GM12891 (cell line): ENCODE measurements around the gene CFAP410.

Experiments used
- DNase-seq: peaks from one replicate; pipeline ENCODE4 v3.0.0; 2011; ENCODE audit warnings: low spot score; ENCODE audit not compliant: insufficient read length
- FAIRE-seq: peaks from 2 replicates; lab custom pipeline; 2011; peaks lifted over from hg19 to GRCh38; lab: Jason Lieb, UNC
- PAX5 ChIP-seq: IDR thresholded peaks from 2 replicates; pipeline ENCODE4 v1.6.1; 2011; ENCODE audit warnings: low read length, moderate library complexity, mild to moderate bottlenecking; ENCODE audit not compliant: insufficient read depth, severe bottlenecking
- POLR2A ChIP-seq: IDR thresholded peaks from 2 replicates; pipeline ENCODE4 v1.6.1; 2011; ENCODE audit warnings: low read depth, low read length, control low read depth
- POLR2AphosphoS5 ChIP-seq: IDR thresholded peaks from 2 replicates; pipeline ENCODE4 v1.6.1; 2011; ENCODE audit warnings: low read depth, low read length, control low read depth
- POU2F2 ChIP-seq: IDR thresholded peaks from 2 replicates; pipeline ENCODE4 v1.6.1; 2011; ENCODE audit warnings: low read depth, mild to moderate bottlenecking, control low read depth, low read length, moderate library complexity
- SPI1 ChIP-seq: IDR thresholded peaks from 2 replicates; pipeline ENCODE4 v1.6.1; 2011; ENCODE audit warnings: low read depth, low read length, control low read depth
- TAF1 ChIP-seq: IDR thresholded peaks from 2 replicates; pipeline ENCODE4 v1.6.1; 2011; ENCODE audit warnings: low read depth, low read length, control low read depth

Gene CFAP410

GRCh38 chr21:44378646-44379514, 39.7 kb upstream of the CFAP410 start:
- FAIRE-seq (no peak), DNase-seq (no peak)
- TF ChIP-seq SPI1 (no peak), TAF1 (no peak), POLR2AphosphoS5 (no peak), PAX5 (no peak), POLR2A (no peak), POU2F2 (no peak)

- DNase-seq, result no peak
- no peak for TF ChIP-seq POLR2AphosphoS5
- TF ChIP-seq TAF1, result no peak
- TF ChIP-seq POU2F2, result no peak
- no peak for TF ChIP-seq SPI1
- TF ChIP-seq POLR2A, result no peak
- TF ChIP-seq PAX5, result no peak
- no peak for FAIRE-seq
Measured at GRCh38 chr21:44377922-44378645, 38.9 kb upstream of the CFAP410 start.

- DNase-seq, result no peak
- TF ChIP-seq TAF1 (no peak), POLR2A (no peak), PAX5 (no peak), SPI1 (no peak)
- FAIRE-seq, result no peak
Measured at GRCh38 chr21:44377201-44377921, 38.2 kb upstream of the CFAP410 start.

GRCh38 chr21:44376606-44377005, 37.4 kb upstream of the CFAP410 start:
- FAIRE-seq (no peak), DNase-seq (no peak)
- no peak for TF ChIP-seq TAF1
- no peak for TF ChIP-seq POLR2AphosphoS5
- TF ChIP-seq POU2F2, result no peak
- TF ChIP-seq PAX5, result no peak
- TF ChIP-seq POLR2A, result no peak
- TF ChIP-seq SPI1, result no peak

GRCh38 chr21:44375761-44376241, 36.6 kb upstream of the CFAP410 start:
- DNase-seq (no peak), FAIRE-seq (peak; percentile 69)
- no peak for TF ChIP-seq POLR2AphosphoS5
- no peak for TF ChIP-seq POU2F2
- TF ChIP-seq PAX5, result no peak
- no peak for TF ChIP-seq SPI1
- no peak for TF ChIP-seq TAF1
- TF ChIP-seq POLR2A, result no peak

- TF ChIP-seq SPI1 (peak; percentile 64), POU2F2 (no peak)
- FAIRE-seq, result peak; percentile 57
- no peak for DNase-seq
Measured at GRCh38 chr21:44375281-44375651, 36.1 kb upstream of the CFAP410 start.

- TF ChIP-seq SPI1, result no peak
- TF ChIP-seq POLR2A, result no peak
- no peak for TF ChIP-seq POU2F2
- no peak for TF ChIP-seq TAF1
- TF ChIP-seq PAX5, result no peak
- no peak for TF ChIP-seq POLR2AphosphoS5
- FAIRE-seq (no peak), DNase-seq (no peak)
Measured at GRCh38 chr21:44374601-44375280, 35.6 kb upstream of the CFAP410 start.

GRCh38 chr21:44372616-44373015, 33.4 kb upstream of the CFAP410 start:
- no peak for TF ChIP-seq SPI1
- TF ChIP-seq POLR2A, result no peak
- TF ChIP-seq PAX5, result no peak
- no peak for TF ChIP-seq TAF1
- no peak for TF ChIP-seq POLR2AphosphoS5
- no peak for TF ChIP-seq POU2F2
- FAIRE-seq (no peak), DNase-seq (no peak)
